IPS-15b (cell line): Measurements from ENCODE around the gene COQ7.

ENCODE experiments used
- H3K27me3 ChIP-seq: one replicate; pipeline ENCODE4 v1.6.1; 2013; ENCODE audit warnings: low read length; ENCODE audit not compliant: control insufficient read depth, insufficient read depth
- H3K36me3 ChIP-seq: one replicate; pipeline ENCODE4 v1.6.1; 2013; ENCODE audit warnings: low read length; ENCODE audit not compliant: control insufficient read depth, insufficient read depth
- H3K4me1 ChIP-seq: one replicate; pipeline ENCODE4 v1.6.1; 2013; ENCODE audit warnings: mild to moderate bottlenecking, low read length; ENCODE audit not compliant: control insufficient read depth, insufficient read depth
- H3K4me3 ChIP-seq: one replicate; pipeline ENCODE4 v1.5.1; 2013; ENCODE audit warnings: low read depth, low read length
- H3K9ac ChIP-seq: one replicate; pipeline ENCODE4 v1.6.1; 2013; ENCODE audit warnings: low read depth, mild to moderate bottlenecking, low read length
- H3K9me3 ChIP-seq: one replicate; pipeline ENCODE4 v1.6.1; 2013; ENCODE audit warnings: mild to moderate bottlenecking, low read length; ENCODE audit not compliant: control insufficient read depth, insufficient read depth

COQ7 gene

DNA sequence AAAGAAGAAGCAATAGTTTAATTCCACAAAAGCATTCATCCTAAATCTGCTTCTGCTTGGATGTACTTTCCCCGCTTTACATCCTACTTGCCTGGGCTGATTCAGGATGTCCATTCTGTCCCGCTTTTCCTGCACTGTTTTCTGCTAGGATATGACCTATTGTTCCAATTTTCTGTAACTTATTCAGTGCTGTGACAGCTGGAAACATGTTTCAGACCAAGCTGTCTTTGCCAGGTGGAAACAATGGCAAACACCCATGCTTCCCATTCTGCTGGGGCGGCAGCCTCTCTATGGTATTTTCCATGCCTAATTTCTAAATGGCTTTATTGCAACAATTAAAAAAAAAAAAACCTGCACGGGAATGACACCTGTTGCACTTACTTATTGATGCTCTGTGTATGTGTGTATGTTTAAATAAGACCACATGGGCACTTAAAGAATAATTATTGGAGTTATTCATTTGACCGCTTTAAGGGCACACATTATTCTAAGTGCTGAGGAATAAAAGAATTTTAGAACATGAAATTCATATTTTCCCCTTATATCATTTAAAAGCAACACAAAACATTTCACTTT is 21.0 kb downstream of the COQ7 start:
- Histone ChIP-seq H3K9me3 (no peaks in the 10 kb centered on the region), H3K4me3 (no peak overlapping the region), H3K36me3 (no peaks in the 10 kb centered on the region), H3K9ac (no peak overlapping the region), H3K4me1 (no peaks in the 10 kb centered on the region), H3K27me3 (peaks cover 19% of the 10 kb centered on the region)

- H3K9me3 ChIP-seq, result no peaks in the 10 kb centered on the region
- H3K27me3 ChIP-seq, result peaks cover 16% of the 10 kb centered on the region
- H3K4me1 ChIP-seq, result no peaks in the 10 kb centered on the region
- no peak overlapping the region for H3K4me3 ChIP-seq
- no peaks in the 10 kb centered on the region for H3K36me3 ChIP-seq
- H3K9ac ChIP-seq, result no peak overlapping the region
Observed at GRCh38 chr16:19089410-19089955, 22.1 kb downstream of the COQ7 start.

- Histone ChIP-seq H3K9me3 (no peaks in the 10 kb centered on the region), H3K36me3 (no peaks in the 10 kb centered on the region), H3K9ac (no peak overlapping the region), H3K27me3 (peaks cover 5% of the 10 kb centered on the region), H3K4me3 (no peak overlapping the region), H3K4me1 (no peaks in the 10 kb centered on the region)
Observed at GRCh38 chr16:19090916-19091315, 23.5 kb downstream of the COQ7 start.

- Histone ChIP-seq H3K36me3 (no peaks in the 10 kb centered on the region), H3K9me3 (no peaks in the 10 kb centered on the region), H3K9ac (no peak overlapping the region), H3K27me3 (no peaks in the 10 kb centered on the region), H3K4me1 (no peaks in the 10 kb centered on the region), H3K4me3 (no peak overlapping the region)
Observed at GRCh38 chr16:19092653-19093410, 25.4 kb downstream of the COQ7 start.

DNA sequence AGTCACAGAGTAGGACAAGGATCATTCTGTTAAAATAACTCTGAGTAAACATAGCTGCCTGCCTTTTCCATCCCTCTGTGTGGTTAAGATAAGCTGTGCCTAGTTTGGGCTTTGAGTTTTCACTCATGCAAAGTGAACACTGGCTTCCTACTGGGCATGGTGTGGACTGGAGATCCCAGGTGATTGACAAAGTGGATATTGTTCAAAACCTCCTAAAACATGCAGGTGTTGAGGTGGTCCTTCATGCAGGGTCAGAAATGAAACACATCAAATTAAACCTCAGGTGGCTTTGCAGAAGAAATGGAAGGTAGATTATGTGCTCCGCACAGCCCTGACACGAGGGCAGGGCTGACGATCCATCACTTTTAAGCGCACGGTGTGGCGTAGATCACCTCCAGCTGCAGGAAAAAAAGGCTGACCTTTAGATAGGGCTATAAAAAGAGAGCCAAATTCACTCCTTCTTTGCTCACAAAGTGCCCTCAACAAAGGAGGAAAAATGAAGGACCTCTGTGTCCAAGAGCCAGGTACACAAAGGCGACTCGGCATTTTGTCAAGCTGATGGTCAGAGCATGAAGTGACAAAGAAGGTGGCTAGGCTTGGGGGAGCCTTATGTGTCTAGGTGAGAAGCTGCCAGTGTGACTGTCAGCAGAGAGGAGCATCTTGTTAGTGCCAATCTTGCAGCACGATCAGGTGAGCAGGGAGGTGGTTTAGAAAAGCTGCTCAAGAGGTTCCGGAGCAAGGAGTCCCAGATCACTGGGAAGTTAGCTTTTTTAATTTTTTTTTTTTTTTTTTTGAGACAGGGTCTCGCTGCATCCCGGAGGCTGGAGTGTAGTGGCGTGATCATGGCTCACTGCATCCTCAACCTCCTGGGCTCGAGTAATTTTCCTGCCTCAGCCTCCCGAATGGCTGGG is 26.5 kb downstream of the COQ7 start:
- Histone ChIP-seq H3K36me3 (no peaks in the 10 kb centered on the region), H3K4me1 (no peaks in the 10 kb centered on the region), H3K4me3 (no peak overlapping the region), H3K9ac (no peak overlapping the region), H3K27me3 (no peaks in the 10 kb centered on the region), H3K9me3 (no peaks in the 10 kb centered on the region)

DNA sequence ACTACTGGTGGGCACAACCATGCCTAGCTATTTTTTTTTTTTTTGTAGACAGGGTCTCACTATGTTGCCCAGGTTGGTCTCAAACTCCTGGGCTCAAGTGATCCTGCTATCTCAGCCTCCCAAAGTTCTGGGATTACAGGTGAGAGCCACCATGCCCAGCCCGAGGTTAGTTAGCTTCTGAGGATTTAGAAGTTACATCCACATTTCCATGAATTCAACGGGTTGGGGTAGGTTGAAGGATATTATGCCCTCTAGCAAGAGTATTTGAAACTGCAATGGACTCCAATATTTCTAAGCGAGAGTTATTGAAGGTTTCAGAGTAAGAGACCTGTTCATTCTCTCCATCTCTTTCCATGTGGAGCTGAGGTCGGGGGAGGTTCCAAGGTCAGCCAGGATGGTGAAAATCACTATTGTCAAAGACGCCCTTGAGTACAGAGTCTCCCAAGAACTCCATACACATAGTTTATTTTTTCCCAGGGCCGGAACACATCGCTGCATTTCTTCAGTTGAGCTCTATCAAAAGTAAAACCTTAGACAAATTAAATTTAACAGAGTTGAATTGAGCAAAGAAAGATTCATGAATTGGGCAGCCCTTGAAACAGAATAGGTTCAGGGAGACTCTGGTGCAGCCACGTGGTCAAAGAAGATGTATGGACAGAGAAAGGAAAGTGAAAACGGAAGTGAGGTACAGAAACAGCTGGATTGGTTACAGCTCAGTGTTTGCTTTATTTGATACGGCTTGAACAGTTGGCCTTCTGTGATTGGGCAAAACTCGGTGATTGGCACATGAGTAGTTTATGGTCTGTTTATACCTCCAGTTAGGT is 27.3 kb downstream of the COQ7 start:
- no peak overlapping the region for H3K4me3 ChIP-seq
- H3K9ac ChIP-seq, result no peak overlapping the region
- H3K36me3 ChIP-seq, result no peaks in the 10 kb centered on the region
- H3K4me1 ChIP-seq, result no peaks in the 10 kb centered on the region
- H3K9me3 ChIP-seq, result no peaks in the 10 kb centered on the region
- no peaks in the 10 kb centered on the region for H3K27me3 ChIP-seq

GRCh38 chr16:19095654-19096053 is 28.2 kb downstream of the COQ7 start:
- no peak overlapping the region for H3K9ac ChIP-seq

DNA sequence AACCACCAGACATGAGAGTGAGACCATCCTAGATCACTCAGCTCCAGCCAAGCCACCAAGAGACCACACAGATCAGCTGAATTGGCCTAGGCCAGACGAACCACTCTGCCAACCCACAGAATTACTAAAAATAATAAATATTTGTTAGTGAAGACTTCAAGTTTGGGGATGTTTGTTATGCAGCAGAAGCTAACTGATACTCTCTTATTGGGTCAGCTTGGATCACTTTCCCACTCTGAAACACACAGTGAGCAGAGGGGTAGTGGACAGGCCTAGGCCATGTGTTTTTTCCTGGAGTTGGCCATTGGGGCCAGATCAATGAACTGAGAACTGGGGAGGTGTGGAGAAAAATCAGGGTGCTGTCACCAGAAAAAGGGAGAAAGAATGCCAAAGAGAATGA is 30.8 kb downstream of the COQ7 start:
- Histone ChIP-seq H3K36me3 (no peaks in the 10 kb centered on the region), H3K4me3 (no peak overlapping the region), H3K4me1 (no peaks in the 10 kb centered on the region), H3K27me3 (no peaks in the 10 kb centered on the region), H3K9me3 (no peaks in the 10 kb centered on the region), H3K9ac (no peak overlapping the region)

More at GRCh38 chr16:19095654-19096053, 28.2 kb downstream of the COQ7 start:
- no peak overlapping the region for H3K4me3 ChIP-seq
- no peaks in the 10 kb centered on the region for H3K4me1 ChIP-seq
- H3K27me3 ChIP-seq, result no peaks in the 10 kb centered on the region
- H3K9me3 ChIP-seq, result no peaks in the 10 kb centered on the region
- H3K36me3 ChIP-seq, result no peaks in the 10 kb centered on the region

DNA sequence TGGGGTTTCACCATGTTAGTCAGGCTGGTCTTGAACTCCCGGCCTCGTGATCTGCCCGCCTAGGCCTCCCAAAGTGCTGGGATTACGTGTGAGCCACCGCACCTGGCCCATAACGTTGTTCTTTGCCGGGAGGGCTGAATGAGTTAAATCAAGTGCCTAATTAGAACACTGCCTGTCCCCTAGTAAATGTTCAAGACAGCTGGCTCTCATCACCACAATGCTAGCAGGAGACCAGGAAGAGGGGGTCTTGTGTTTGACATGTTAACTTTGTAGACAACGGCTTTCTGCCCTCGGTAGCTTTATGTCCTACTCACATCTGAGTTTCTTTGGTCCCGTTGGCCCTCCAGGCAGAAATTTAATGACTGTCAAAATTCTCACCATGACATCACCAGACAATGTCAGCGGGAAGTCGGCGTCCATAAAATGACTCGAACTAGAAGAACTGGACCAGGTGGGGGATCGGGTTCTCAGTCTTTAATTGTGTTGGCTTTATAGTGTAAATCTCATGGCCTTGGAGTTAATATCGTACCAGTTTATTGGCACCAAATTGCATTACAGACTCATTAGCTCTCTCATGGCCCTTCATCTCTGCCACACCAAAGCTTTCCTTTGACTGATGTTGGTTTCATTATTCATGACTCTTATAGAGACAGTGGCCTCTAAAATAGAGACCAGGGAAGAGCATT is 34.9 kb downstream of the COQ7 start:
- H3K9me3 ChIP-seq, result no peaks in the 10 kb centered on the region
- no peaks in the 10 kb centered on the region for H3K4me1 ChIP-seq
- no peaks in the 10 kb centered on the region for H3K36me3 ChIP-seq
- no peak overlapping the region for H3K9ac ChIP-seq
- H3K27me3 ChIP-seq, result no peaks in the 10 kb centered on the region
- H3K4me3 ChIP-seq, result no peak overlapping the region

DNA sequence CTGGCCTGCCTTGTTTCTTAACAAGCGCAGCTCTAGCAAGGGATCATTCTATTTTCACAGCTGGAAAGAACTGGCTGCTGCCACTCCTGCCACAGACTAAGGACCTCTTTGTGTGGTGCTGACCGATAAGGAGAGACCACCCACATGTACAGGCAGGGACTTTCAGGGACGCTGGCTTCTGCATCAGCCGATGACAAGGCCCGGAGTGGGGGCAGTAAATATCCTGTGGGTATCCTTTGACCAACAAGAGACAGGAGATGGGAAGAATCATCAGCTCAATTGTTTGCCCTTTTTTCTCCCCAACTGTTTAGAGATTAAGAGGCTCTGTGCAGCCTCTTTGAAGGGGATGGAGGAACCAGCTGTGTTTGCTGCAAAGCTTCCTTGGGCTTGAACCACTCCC is 37.2 kb downstream of the COQ7 start:
- Histone ChIP-seq H3K36me3 (no peaks in the 10 kb centered on the region), H3K4me1 (no peaks in the 10 kb centered on the region), H3K9ac (no peak overlapping the region), H3K9me3 (no peaks in the 10 kb centered on the region), H3K4me3 (no peak overlapping the region), H3K27me3 (no peaks in the 10 kb centered on the region)
